ENCODE data around the gene MICAL3.

Gene MICAL3

DNA sequence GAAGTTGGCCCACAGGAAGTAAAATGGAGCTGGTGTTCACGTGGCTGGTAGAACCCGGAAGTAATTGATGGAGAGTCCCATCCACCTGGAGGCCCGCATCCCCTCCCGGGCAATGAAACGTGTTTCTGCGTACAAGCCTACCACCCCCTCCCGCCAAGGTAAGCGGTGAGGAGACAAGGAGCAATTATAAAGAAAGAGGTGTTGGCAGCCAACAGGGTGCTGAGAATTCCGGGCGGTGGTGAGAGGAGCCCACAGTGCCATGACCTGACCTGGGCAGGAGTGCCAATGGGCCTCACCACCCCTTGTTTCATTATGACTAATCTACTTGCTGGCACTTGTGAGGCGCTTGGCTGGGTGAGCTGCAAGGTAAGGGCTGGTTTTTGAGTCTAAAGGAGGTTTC lies 166.3 kb downstream of the MICAL3 start:
- no peak overlapping the region for H3K4me3 ChIP-seq (ENCODE audit: low read depth, low read length)
- DNase-seq (ENCODE audit: low read depth): no peak
- TF ChIP-seq, protein P1, sequence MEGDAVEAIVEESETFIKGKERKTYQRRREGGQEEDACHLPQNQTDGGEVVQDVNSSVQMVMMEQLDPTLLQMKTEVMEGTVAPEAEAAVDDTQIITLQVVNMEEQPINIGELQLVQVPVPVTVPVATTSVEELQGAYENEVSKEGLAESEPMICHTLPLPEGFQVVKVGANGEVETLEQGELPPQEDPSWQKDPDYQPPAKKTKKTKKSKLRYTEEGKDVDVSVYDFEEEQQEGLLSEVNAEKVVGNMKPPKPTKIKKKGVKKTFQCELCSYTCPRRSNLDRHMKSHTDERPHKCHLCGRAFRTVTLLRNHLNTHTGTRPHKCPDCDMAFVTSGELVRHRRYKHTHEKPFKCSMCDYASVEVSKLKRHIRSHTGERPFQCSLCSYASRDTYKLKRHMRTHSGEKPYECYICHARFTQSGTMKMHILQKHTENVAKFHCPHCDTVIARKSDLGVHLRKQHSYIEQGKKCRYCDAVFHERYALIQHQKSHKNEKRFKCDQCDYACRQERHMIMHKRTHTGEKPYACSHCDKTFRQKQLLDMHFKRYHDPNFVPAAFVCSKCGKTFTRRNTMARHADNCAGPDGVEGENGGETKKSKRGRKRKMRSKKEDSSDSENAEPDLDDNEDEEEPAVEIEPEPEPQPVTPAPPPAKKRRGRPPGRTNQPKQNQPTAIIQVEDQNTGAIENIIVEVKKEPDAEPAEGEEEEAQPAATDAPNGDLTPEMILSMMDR (IDR thresholded peaks at IDR 0.05; ENCODE audit: control insufficient read depth, extremely low read depth, insufficient read depth): no peak

DNA sequence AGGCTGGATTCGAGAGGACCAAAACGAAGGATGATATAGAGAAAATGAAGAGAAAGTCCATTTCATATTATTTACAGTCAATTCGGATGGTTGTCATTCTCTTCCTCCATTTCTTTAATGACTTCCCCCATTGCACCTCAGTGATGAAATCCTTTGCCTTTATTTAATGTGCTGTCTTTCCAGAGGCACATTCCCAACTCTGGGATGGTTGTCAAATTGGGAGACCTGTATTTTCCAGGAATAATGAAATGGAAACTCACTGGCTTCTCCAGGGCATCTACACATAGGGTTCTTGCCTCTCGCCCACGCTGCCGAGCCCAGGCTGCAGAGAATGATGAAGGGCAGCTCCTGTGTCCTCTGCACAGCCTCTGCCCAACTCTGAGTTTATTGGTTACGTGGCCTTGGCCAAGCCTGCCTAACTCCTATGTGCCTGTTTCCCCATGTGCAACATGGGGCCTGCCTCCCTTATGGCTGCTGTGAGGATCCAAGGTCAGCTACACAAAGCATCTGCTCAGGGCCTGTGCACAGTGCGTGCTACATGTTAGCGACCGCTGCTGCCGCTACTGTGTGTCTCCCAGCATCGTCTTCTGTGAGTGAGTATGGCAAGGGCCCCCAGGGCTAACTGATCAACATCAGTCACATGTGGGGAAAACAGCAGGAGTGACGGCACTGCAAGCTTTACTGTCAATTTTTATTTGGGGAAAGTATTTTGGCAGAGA lies 168.6 kb downstream of the MICAL3 start:
- no peak for DNase-seq (ENCODE audit: low read depth)
- TF ChIP-seq, protein P1 (IDR thresholded peaks at IDR 0.05; ENCODE audit: control insufficient read depth, extremely low read depth, insufficient read depth): no peak
- no peak overlapping the region for H3K4me3 ChIP-seq (ENCODE audit: low read depth, low read length)

DNA sequence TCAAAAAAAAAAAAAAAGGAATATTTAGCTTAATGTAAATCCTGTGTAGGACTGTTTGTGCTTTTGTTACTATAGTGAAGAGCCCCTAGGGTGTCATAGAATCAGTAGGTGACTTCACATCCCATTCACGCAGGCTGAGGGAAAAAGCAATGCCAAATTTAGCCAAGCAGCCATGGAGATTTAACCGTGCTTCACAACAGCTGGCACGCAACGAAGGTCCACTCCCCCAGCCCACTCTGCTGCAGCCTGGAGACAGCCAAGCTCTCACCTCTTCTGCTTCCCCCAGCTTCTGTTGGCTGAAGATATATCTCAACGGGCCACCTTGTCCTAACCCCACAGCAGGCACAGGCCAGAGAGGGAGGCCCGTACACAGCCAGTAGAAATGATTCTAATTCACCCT lies 171.3 kb downstream of the MICAL3 start:
- no peak for DNase-seq (ENCODE audit: low read depth)
- TF ChIP-seq, protein P1 (IDR thresholded peaks at IDR 0.05; ENCODE audit: control insufficient read depth, extremely low read depth, insufficient read depth): no peak
- no peak overlapping the region for H3K4me3 ChIP-seq (ENCODE audit: low read depth, low read length)

DNA sequence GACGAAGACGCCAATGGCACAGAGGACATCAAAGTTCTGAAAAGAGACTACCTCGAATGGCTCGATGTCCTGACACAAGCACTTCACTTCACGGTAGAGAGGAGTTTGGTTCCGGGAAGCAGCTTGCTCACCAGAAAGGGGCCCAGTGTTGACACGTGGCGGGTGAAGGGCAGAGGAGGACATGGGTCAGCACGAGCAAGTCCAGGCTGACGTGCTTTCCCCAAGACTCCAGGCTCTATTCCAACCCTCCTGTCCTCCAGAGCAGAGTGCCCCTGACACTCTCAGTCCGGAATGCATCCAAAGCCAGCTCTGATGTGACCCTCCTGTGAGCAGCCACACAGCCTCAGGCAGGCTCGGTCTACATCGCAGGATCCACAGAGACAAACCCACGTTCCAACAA lies 172.6 kb downstream of the MICAL3 start:
- no peak overlapping the region for H3K4me3 ChIP-seq (ENCODE audit: low read depth, low read length)
- TF ChIP-seq, protein P1 (IDR thresholded peaks at IDR 0.05; ENCODE audit: control insufficient read depth, extremely low read depth, insufficient read depth): no peak
- no peak for DNase-seq (ENCODE audit: low read depth)

DNA sequence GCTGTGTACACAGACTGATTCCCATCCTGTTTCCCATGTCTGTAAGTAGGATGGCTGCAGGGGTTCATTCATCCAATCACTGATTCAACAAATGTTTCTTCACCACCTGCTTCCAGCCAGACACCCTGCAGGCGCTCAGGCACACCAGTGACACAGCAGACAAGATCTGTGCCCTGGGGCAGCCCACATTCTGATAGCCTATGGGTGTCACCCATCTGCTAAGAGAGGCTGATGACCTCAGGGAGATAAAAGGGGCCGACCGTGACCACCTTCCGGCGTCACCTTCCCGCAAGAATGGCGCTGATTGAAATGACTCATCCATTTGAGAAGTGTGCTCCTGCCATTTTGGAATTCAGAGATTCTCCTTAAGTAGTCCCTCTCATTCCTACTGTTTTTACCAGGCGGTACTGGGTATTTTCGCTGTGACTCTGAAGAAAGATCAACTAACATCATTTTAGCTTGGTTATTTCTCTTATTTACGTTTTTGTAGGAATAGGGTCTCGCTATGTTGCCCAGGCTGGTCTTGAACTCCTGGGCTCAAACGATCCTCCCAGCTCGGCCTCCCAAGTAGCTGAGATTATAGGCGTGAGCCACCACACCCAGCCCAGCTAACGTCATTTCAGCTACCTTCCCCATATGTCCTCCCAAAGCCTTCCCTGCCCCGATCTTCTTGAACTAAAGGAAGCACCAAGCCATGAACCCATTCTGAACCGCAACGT lies 176.8 kb downstream of the MICAL3 start:
- DNase-seq (ENCODE audit: low read depth): no peak
- no peak overlapping the region for H3K4me3 ChIP-seq (ENCODE audit: low read depth, low read length)
- TF ChIP-seq, protein P1 (IDR thresholded peaks at IDR 0.05; ENCODE audit: control insufficient read depth, extremely low read depth, insufficient read depth): no peak

DNA sequence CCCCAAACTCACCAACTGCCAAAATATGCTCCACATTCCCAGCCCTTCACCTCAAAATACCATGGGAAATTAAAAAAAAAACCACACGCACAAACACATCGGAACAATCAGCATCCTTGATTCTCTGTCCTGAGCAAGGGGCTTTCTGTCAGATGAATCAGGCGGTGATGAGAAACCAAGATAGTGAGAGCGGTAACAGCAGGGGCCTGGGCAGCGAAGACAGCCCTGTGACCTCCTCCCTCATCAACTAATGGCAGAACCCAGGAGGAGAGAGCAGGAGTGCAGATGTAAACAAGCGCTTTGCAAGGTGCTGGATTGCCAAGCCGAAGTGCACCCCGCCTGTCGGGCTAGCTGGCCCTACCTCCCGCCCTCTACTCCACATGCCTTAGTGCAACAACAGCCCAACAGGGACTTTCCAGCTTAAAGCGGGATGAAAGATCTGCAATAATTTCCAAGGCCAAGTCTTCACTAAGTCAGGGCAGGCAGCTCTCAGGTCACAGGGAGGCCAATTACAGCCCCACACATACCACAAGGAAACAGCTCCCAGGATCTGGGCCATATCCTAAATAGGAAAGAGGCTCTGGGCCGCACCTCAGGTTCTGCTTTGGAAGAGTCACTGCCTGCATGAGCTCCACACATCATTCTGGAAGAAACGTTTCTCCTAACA lies 177.9 kb downstream of the MICAL3 start:
- no peak overlapping the region for H3K4me3 ChIP-seq (ENCODE audit: low read depth, low read length)

More for the DNA sequence above, 177.9 kb downstream of the MICAL3 start:
- TF ChIP-seq, protein P1 (IDR thresholded peaks at IDR 0.05; ENCODE audit: control insufficient read depth, extremely low read depth, insufficient read depth): no peak
- DNase-seq (ENCODE audit: low read depth): no peak
